Endometrium (tissue), 2 donors: ENCODE measurements around the gene RXRG.

Source experiments
- FAIRE-seq: peaks from 2 replicates; lab custom pipeline; 2012; peaks lifted over from hg19 to GRCh38; lab: Jason Lieb, UNC
- donor health status: control.
- donor health status: control.

Gene RXRG

DNA sequence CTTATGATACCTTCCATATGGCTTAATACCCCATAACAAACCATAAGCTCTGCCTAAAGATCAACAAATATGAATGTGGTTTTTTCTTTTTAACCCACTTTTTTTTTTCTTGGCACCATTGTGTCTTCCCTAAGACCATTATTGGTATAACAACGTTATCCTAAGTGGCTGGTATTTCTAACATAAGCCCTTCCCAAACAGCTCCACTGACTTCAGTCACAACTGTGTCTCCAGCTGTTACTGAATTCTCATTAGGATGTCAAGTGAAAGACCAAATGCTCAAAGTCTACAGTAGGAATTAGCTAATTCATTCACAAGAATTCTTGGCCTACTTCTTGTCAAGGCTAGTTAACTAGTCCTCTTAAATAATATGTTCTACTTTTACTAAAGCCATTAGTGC is 4.2 kb upstream of the RXRG start:
- no peak for FAIRE-seq

DNA sequence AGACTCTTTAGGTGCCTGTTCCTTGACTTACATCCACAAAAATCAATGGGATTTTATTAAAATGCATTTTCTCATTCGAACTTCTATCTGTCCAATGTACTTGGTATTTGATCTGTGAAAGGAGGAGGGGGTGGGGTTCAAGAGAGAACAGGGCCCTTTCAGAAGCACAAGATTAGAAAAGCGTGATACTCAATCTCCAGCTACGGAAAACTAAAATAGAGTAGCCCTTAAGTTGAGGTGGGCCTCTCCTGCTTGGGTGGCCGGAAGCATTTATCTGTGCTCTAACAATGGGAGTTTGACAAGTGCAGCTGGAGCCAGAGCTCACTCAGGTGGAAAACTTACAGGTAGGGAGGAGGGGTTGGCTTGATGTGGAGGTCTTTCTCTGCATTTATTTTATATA is 462 bp upstream of the RXRG start:
- no peak for FAIRE-seq

DNA sequence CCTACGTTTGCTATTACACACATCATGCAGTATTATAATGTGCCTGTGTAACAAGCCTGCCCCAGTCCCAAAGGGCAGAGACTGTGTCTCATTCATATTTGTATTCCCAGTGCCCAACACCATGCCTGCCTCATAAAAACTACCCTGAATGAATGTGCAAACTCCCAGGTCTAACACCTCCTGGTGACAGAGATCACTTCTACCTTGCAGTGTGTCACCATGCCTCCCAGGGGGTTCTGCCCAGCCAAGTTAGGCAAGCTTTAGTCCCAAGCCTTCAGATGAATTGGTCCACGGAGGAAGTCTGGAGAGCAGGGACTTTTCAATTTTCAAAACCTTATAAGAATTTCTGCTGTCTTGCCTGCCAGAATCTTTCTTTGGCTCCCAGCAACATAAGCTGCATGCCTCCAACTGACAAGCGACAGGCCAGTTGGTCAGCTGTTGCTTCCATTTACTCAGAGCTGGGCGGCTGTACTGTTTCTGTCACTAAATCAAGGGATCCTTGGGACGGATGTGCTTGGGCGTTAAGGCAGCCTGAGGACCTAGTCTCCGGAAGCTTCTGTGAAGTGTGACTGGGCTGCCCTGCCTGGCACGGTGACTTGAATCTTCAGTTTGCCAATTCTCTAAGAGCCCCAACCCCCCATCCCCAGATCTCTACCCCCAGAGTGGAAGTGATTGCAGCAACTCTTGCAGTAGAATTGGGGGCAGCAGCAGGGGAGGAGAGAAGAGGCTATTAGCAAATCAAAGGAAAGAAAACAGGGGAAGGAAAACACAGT is 1.2 kb downstream of the RXRG start:
- FAIRE-seq = no peak

DNA sequence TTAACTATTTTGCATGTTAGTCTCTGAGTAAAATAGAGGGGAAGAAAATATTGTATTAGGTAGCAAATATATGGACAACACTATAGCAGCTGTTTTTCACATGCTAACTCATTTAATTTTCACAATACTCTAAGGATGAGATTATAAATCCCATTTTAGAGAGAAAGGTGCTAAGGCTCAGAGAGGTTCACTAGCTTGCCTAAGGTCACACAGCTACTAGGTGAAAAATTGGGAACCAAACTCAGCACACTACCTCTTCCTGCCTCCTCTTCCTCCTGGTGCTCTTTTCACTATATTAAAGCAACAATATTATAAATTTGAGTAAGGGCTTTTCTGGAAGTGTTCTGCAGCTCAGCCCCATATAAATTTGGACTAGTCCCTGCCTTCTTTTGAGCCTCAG is 2.3 kb downstream of the RXRG start:
- no peak for FAIRE-seq

DNA sequence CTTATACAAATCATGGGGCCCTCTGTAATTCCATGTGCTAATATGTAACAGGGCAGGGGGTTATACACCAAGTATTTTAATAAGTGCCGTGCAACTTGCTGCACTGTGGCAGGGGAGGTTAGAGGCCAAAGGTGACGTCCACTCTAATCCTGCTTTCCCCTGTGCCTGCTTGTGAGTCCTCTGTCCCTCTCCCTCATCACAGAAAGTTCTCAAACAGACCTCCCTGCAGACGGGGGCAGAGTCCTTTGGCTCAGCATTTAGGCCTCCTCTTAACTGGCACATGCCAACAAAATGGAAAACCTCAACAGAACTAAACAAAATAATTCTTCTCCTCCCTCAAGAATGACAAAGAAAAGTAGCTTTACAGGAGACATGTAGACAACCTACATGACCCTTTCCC is 2.9 kb downstream of the RXRG start:
- FAIRE-seq = no peak

DNA sequence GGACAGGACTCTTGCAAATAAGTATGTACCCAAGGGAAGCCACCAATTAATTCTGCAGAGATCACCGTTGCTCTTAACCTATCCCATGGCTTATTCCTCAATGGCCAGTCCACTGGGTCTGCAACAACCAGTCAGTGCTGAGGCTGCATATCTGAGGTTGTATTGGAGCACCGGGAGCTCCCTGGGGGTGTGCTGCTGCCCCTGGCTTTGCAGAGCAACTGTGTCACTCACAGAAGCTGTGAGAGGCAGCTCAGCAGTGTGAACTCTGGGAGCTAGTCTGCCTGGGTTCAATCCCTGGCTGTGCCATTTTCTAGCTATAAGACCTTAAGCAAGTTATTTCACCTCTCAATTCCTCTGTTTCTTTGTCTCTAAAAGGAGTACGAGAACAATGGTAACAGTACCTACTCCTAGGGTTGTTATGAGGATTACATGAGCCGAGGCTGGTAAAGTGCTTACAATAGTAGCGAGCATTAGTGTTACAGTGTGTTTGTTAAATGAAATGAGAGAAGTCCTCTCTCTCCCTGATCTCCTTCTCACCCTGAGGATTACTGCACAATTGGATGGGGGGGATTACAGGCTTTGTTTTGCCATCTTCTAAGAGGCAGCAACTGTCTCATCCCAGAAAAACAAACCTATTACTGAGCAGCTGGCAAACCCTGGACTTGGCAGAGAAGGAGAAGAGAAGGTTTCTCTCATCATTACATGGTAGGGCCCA is 3.6 kb downstream of the RXRG start:
- FAIRE-seq = no peak

DNA sequence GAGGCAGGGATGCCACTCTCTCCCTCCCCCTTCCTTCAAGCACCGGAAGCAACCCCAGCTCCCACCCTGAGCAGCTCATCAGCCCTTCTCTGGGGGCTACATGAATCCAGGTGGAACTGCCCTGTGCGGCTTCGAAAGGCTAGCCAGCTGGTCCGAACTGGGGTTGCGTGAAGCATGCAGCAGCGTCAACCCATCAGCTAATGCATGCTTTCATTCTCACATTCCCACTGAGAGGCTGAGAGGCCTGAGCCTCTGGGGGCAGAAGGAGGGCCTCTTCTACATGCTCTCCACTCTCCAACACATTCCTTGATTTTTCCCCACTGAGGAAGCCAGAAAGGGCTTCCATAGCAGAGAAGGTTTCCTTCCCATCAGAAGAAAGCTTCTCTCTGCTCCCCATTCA is 5.6 kb downstream of the RXRG start:
- no peak for FAIRE-seq

DNA sequence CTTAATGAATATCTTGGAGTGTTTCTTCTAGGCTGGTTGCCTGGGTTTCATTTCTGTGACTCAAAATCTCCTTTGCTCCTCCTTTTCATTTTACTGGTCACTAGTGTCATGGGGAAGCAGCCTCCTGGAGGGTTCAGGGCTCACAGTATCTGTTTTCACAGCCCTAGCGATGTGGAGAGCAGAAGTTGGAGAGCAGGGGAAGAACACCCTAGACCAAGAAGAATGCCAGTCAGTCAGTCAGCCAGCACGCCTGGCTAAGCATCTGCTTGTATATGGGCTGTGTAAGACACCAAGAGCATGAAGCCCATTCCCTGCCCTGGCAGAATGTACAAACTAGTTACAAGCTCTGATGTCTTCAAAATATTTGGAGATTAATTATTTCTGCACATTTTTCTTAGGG is 7.9 kb downstream of the RXRG start:
- FAIRE-seq = no peak

DNA sequence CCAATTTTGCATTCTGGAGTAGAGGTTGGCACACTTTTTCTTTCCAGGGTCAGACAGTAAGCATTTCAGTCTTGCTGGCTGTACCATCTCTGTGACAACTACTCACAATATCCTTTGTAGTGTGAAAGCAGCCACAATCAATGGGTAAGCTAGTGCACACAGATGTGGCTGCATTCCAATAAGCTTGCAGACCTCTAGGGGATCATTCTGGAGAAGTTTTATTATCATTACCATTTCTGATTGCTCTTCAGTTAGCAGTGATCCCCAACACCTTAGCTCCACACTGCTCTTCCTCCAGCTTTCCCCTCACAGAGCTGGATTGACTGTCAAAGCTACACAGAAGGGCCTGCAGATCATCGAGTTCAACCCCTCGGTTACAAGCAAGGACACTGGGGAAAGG is 9.1 kb downstream of the RXRG start:
- FAIRE-seq = no peak

DNA sequence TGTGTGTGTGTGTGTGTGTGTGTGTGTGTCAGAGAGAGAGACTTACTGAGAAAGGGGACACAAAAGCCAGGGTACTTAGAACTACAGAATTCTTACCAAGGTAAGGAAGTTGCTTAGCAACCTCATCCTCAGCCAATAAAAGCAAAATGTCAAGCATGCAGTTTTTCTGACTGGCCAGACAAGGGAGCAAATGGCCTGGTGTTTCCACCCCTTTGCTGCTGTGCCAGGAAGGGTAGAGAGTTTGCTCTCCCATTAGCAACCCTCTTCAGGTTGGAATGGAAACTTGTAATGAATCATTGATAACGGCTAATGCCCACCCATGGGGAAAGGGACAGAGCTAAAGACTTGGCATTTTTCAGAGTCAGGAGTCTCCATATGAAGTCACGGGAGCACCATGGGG is 10.6 kb downstream of the RXRG start:
- FAIRE-seq = no peak

DNA sequence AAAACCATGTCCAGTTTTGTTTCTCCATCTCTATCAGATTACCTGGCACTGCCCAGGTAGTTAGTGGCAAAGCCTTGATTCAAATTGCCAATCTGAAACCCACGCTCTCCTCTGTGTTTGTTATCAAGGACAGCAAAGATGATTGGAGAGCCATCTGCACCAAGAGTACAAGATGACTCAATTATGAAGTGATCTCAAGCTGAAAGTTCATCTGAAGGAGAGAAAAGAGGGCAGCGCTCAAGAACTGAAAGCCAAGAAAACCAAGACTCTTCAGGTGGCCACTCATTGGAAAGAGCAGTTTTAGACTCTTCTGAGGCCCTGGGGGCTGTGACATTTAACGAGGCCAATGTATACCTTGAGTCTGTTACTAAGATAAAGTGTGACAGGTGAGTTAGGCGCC is 13.8 kb downstream of the RXRG start:
- FAIRE-seq = no peak

DNA sequence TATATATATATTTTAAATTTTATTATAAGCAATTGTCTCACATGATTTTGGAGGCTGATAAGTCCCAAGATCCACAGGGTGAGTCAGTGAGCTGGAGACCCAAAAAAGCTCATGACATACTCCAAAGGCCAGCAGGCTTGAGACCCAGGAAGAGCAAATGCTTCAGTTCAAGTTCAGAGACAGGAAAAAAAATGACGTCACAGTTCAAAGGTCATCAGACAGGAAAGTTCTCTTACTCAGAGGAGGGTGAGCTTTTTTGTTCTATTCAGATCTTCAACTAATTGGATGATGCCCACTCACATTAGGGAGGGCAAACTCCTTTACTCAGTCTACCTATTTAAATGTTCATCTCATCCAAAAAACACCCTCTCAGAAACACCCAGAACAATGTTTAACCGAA is 18.2 kb downstream of the RXRG start:
- FAIRE-seq = no peak

DNA sequence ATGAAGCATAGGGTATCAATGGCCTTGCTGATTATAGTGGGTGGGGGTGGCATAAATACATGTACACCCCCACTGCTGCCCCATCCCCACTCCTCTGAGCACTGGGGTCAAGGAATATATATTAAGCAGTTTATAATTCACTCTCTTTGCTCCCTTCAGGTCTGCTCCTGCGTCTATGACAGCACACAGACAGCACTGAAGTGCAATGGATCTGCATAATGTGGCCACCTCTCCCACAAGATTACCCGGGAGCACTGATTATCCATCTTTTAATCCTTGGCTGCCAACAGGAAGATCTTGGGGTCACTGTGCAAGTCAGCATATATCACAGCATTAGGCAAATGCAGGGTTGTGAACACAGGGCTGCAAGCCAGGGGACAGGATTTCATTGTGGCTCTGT is 19.3 kb downstream of the RXRG start:
- no peak for FAIRE-seq

DNA sequence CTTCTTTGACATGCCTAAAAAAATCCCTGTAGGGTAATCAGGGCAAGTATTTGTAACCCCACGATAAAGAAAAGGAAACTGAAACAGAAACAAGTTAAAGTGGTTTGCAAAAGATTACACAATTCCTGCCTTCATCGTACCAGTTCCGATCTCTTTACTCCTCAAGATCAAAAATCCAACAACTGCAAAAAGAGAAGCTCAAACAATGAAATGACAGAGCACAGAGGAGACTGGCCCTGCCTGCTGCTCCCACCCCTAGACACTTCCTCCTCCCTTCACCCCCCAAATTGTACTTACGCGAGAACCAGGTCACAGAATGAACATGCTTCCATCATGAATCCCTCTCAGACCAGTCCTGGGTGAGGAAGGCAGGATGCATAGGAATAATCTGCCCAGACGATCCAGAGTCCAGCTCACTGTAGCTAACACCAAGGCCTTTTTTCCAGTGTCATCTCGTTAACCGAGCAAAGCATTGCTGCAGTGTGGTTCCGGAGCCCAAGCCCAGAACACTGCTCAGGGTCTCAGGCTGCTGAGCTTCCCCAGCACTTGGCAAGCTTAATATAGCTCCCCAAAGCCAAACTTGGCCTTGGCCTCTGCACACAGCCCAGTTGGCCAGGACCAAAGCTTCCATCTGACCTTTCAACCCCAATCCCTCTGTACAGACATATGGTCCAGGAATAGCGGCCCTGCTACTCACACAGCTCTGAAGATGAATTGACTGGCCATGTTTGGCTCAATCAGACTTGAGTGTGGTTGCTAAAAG is 20.3 kb downstream of the RXRG start:
- FAIRE-seq = no peak

DNA sequence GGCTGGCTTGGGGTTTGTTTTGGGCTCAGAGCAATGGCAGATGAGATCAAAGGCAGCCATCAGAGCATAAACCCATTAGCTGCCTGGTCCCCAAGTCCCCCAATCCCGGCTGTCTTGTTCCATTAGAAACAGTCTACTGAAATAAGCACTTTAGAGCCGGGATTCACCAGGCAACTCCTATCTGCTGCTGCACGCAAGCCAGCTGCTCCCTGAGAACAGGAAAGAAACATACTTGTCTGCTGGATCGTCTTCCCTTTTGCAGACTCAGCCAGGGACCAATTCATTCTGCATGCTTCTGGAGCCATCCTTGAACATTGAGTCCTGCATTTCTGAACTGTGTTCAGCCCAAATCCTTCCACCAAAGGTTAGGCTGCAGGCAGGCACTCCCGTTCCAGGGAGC is 21.8 kb downstream of the RXRG start:
- no peak for FAIRE-seq

DNA sequence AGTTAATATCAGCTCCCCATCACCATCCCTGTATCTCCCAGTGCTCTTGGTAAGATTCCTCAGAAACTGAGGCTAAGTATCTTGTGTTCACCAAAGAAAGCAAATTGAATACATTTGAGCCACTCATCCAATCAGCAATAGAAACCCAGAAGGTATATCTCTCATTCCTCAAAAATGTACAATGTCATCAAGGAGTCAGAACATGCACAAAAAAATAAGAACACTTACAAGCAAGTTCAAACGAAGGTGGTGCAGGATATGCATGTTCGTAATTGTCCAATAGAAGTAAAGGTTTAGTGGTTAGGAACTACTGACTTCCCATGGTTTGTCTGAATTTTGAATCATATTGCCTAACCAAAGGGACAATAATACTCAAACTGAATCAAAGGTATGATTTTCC is 24.3 kb downstream of the RXRG start:
- FAIRE-seq = no peak

DNA sequence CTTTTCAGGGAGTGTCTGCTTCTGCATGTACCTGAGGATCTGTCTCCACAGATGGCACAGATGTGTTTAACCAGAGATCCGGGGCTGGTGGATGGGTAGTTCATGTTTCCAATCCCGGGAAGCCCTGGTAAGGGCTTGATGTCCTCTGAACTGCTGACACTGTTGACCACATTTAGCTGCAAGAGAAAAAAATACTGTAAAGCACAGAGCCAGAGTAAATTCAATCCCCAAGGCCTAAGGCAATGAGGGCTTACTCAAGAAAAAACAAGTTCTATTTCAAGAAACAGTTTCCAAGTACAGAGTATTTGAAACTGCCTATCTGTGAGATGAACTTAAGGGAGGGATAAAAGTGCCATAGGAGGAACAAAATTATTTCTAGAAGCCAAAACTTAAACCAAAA is 25.1 kb downstream of the RXRG start:
- no peak for FAIRE-seq

DNA sequence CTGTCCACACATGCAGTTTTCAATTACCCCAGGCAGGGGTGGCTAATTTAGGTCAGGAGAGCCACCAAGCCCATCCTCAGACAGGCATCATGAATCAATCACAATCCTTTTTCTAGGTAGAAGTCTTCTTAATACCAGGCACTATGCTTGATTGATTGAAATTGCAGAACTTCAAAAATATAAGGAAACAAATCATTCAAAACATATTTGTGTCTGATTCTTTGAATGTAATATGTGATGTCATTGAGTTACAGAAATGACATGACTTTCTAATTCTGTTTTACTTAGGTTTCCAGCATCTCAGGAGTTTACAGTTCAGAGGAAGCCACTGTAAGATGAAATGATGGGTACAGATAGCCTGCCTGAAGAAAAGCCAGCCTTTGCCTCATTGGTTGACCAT is 26.7 kb downstream of the RXRG start:
- no peak for FAIRE-seq

DNA sequence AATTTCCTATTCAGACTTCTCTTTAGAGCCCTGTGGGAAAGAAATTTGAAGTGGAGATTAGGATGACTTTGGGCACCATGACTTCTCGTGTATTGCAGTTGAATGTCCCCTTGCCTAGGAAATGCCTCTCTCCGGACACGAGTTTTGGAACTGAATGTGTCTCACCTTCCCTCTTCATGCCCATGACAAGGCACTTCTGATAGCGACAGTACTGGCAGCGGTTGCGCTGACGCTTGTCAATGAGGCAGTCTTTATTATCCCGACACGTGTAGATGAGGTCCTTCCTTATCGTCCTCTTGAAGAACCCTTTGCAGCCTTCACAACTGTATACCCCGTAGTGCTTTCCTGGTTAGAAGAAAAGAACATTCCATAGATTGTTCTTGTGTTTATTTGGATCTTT is 28.1 kb downstream of the RXRG start:
- FAIRE-seq = no peak

DNA sequence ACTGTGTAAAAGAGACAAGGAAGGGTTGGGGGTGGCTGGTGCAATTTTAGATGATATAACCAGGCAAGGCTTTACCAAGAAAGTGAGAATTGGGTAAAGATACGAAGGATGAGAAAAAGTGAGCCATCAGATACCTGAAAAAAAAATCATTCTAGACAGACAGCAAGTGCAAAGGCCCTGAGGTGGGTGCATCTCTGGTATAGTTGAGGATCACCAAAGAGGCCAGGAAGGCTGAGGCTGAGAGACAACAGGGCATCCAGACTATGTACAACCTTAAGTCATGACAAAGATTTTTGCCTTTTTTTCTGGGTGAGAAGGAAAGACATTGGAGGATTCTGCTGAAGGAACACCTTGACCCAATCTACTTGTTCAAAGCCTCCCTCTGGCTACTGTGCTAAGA is 29.9 kb downstream of the RXRG start:
- no peak for FAIRE-seq

DNA sequence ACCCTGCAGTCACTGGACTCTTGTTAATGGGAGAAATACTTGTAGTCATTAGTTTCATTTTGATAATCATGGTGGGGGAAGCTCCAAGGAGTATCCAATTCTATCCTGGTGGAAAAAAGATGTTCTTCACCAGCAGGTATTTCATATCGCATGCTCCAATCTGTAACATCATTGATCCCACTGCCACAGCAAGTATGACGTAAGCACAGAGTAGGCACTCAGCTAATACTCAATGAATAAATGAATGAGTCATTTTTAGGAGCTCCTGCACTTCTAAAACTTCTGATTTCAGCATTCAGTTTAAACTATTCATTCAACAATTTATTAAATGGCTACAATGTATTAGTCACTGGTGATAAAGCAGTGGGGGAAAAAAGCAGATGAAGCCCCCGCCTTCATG is 30.3 kb downstream of the RXRG start:
- FAIRE-seq = no peak

DNA sequence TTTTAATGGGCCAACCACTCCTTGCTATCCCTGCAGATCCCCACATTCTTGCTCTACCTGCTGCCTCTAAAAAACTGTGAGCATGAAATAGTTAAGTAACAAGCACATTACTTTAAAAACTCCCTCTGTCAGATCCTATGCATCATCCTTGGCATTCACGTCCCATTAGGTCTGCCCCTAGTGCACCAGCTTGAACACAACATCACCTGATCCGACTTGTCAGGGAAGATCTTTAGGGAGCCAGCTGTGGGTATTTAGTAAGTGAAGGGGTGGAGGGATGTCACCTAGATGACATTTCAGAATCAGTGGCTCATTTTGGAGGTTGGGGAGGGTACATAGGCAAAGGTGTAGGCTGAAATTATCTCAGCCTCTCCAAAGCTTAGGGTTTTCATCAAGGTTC is 33.5 kb downstream of the RXRG start:
- no peak for FAIRE-seq

DNA sequence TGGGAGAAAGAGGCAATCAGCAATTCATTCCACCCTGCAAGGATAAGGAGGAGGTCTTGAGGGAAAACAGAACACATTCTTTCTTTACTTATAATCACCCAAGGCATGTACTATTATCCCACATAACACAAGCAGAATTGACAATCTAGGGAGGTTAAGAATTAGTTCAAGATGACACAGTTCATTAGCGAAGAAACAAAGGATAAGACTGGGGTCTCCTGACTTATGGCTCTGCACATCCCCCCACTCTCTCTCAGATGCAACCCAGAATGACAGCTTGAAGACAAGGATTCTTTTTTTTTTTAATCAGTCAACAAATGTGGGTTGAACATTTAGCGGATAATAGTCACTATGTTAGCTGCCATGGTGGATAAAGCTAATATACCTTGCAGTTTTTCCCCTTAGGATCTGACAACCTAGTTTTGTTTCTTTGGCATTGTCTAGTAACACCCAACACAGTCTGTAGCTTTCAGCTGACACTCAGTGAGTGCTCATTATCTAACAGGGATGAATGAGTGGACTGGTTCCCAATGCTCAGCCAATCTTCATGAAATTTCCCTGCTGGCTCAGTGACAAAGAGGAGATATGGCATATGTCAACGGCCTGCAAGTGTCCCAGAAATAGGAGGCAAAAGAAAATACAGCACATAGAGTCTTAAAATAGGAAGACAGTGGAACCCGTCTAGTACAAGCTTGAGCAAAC is 35.1 kb downstream of the RXRG start:
- no peak for FAIRE-seq
